ENCODE measurements around the gene PTPN5. TPM values are rescaled to one million over a fixed set of nuclear protein-coding genes. Genes with fewer than 3 reads are reported as not detected.

Gene PTPN5
- total RNA-seq, 1 donor from 2014 or later = not detected

Other genes starting within 250 kb of the PTPN5 start
- gene UEVLD, start 203.1 kb downstream of the PTPN5 start, total RNA-seq = 26.4 and 32.7 TPM in 2 replicates
- 2.0 and 3.0 TPM in 2 replicates for gene MISFA, start 192.0 kb downstream of the PTPN5 start, total RNA-seq
- 26.5 and 29.0 TPM in 2 replicates for gene SPTY2D1, start 157.5 kb downstream of the PTPN5 start, total RNA-seq
- 0.11 and 0.55 TPM in 2 replicates for gene TMEM86A, start 93.0 kb downstream of the PTPN5 start, total RNA-seq
- gene IGSF22, start 65.6 kb downstream of the PTPN5 start, total RNA-seq = 0.05 and 0.16 TPM in 2 replicates
- gene MRGPRX1, start 147.6 kb upstream of the PTPN5 start, total RNA-seq = not detected in 2 replicates

Data from activated T-helper 2 cell treated with anti-CD3 and anti-CD28 coated beads, Interferon-gamma antibody, Interleukin-2, Interleukin-4, amounts not matched to agents 10 μg/mL and 5 μg/mL and 100 μg/mL, durations not matched to agents 14 hours and 24 hours and 36 hours (primary cell).